GM20431 (cell line): ENCODE data around the gene GAB2.
"Not testable (repeated sequence)": the region's sequence is repeated elsewhere in the genome, so short reads cannot be mapped to it uniquely, and the experiment has no call there.

Experiments
- in situ Hi-C: fragments of 300-500 bp; cut with MseI, MboI; formaldehyde crosslinking; loops from one replicate; pipeline ENCODE4 v1.15.0; 2020; ENCODE audit warnings: low sequenced_read_pairs; ENCODE audit not compliant: unreplicated experiment

GAB2 gene

GRCh38 chr11:78233046-78233445, 184.6 kb downstream of the GAB2 start:
- in situ Hi-C loops: not testable (repeated sequence)

GRCh38 chr11:78231962-78232501, 185.6 kb downstream of the GAB2 start:
- in situ Hi-C loops: no loop called here

- in situ Hi-C loops: no loop called here
Measured at GRCh38 chr11:78230161-78230877, 187.3 kb downstream of the GAB2 start.

- in situ Hi-C loops: loop anchor here (10.0 kb wide), 1 partner anchor 336 kb away; no protein-coding TSS in a partner anchor
Measured at GRCh38 chr11:78229106-78229505, 188.5 kb downstream of the GAB2 start.

GRCh38 chr11:78228467-78228866, 189.2 kb downstream of the GAB2 start:
- in situ Hi-C loops: loop anchor here (10.0 kb wide), 1 partner anchor 336 kb away; no protein-coding TSS in a partner anchor

GRCh38 chr11:78227921-78228320, 189.7 kb downstream of the GAB2 start:
- in situ Hi-C loops: loop anchor here (10.0 kb wide), 1 partner anchor 337 kb away; no protein-coding TSS in a partner anchor

GRCh38 chr11:78226684-78227680, 190.6 kb downstream of the GAB2 start:
- in situ Hi-C loops: loop anchor here (10.0 kb wide), 1 partner anchor 338 kb away; no protein-coding TSS in a partner anchor

- in situ Hi-C loops: loop anchor here (10.0 kb wide), 1 partner anchor 340 kb away; no protein-coding TSS in a partner anchor
Measured at GRCh38 chr11:78224906-78225420, 192.7 kb downstream of the GAB2 start.

- in situ Hi-C loops: loop anchor here (10.0 kb wide), 1 partner anchor 340 kb away; no protein-coding TSS in a partner anchor
Measured at GRCh38 chr11:78224506-78224905, 193.1 kb downstream of the GAB2 start.

GRCh38 chr11:78223320-78223954, 194.2 kb downstream of the GAB2 start:
- in situ Hi-C loops: loop anchor here (10.0 kb wide), 1 partner anchor 341 kb away; no protein-coding TSS in a partner anchor

- in situ Hi-C loops: loop anchor here (10.0 kb wide), 1 partner anchor 342 kb away; no protein-coding TSS in a partner anchor
Measured at GRCh38 chr11:78222726-78223125, 194.9 kb downstream of the GAB2 start.

GRCh38 chr11:78221396-78222315, 196.0 kb downstream of the GAB2 start:
- in situ Hi-C loops: loop anchor here (10.0 kb wide), 1 partner anchor 343 kb away; no protein-coding TSS in a partner anchor

GRCh38 chr11:78220218-78221157, 197.1 kb downstream of the GAB2 start:
- in situ Hi-C loops: loop anchor here (10.0 kb wide), 1 partner anchor 344 kb away; no protein-coding TSS in a partner anchor

GRCh38 chr11:78219493-78220217, 198.0 kb downstream of the GAB2 start:
- in situ Hi-C loops: loop anchor here (10.0 kb wide), 1 partner anchor 345 kb away; no protein-coding TSS in a partner anchor

GRCh38 chr11:78218707-78219492, 198.7 kb downstream of the GAB2 start:
- in situ Hi-C loops: no loop called here
